Lower lobe of right lung (tissue), 2 donors: Measurements from ENCODE around the gene BEAN1. TPM values are rescaled to one million over a fixed set of nuclear protein-coding genes. Genes with fewer than 3 reads are reported as not detected.

Experiments used
- ATAC-seq, 2 donors: fragments of 200-7000 bp; cut with Tn5 transposase; one replicate each; pipeline ENCODE4 v1.9.1; 2020 to 2022; ENCODE audit warnings: mild to moderate bottlenecking in 2 of 2, moderate library complexity in 2 of 2
- DNase-seq: peaks from one replicate; pipeline ENCODE4 v3.0.0-alpha.2; 2020
- H3K27ac ChIP-seq: fragments of 200-600 bp; one replicate; pipeline ENCODE4 v1.8.0; 2022
- H3K27me3 ChIP-seq: fragments of 200-600 bp; one replicate; pipeline ENCODE4 v1.8.0; 2022; ENCODE audit warnings: low read depth
- H3K36me3 ChIP-seq: fragments of 200-600 bp; one replicate; pipeline ENCODE4 v1.8.0; 2022; ENCODE audit warnings: mild to moderate bottlenecking
- H3K4me1 ChIP-seq: fragments of 200-600 bp; one replicate; pipeline ENCODE4 v1.8.0; 2022
- H3K4me3 ChIP-seq: fragments of 200-600 bp; one replicate; pipeline ENCODE4 v1.8.0; 2022; ENCODE audit warnings: mild to moderate bottlenecking
- H3K9me3 ChIP-seq: fragments of 200-600 bp; one replicate; pipeline ENCODE4 v1.8.0; 2022
- intact Hi-C: fragments of 100-400 bp; cut with DNase I; formaldehyde crosslinking; loops from one replicate; pipeline ENCODE4 v1.11.0; 2022
- total RNA-seq: library from RNA; stranded (reverse); fragmentation: NEBNext Ultra II Directional; extraction: Animal tissue kit (Norgen Biotek cat#: 25700); gene quantifications from one replicate; pipeline ENCODE4 v1.2.1, GENCODE V29; 2021
- TF ChIP-seq, protein P1 (sequence below): fragments of 200-600 bp; IDR thresholded peaks from one replicate; pipeline ENCODE4 v1.8.0; 2022; ENCODE audit warnings: antibody characterized with exemption, mild to moderate bottlenecking
- donor health status: DM: no; HTN: yes; CAD: no; lungs with severe emphysema.

The BEAN1 gene
- total RNA-seq, 1 donor from 2014 or later, result 0.15 TPM

DNA sequence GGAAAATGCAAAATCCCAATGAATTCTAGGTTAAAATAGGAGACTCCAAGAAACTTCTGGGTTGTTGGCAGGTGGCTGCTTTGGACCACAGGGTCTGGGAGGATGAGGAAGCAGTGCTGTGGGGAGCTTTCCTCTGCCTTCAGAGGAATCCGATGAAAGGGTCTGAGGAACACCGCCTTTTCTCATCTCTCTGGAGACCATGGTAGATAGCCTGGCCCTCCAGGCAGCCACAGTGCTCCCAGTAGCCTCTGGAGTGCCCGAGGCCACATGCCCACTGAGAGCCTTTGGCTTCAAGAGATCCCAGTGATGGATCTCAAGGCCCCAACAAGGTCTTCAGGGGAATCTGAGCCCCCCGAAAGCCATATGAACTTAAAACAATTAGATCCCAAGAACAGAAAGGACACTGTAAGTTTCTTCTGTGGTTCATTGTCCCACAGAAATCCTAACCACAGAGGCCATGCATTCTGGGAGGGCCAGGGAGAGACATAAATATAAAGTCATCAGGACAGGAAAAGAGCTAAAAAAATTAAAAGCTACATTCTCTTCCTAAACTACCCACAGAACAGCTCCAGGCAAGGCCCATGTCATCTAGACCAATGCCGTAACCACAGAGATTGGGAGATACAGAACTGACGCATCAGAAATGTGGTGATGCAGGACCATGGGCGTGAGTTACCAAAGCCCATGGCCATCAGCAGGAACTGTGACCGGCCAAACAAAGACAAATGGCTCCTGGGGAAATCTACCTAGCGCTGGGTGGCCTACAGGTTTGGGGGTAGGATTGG, 98.5 kb downstream of the BEAN1 start:
- H3K27me3 ChIP-seq, result no peaks in the 10 kb centered on the region
- H3K9me3 ChIP-seq, result no peaks in the 10 kb centered on the region
- H3K4me1 ChIP-seq, result peaks cover 55% of the 10 kb centered on the region
- H3K4me3 ChIP-seq, result no peak overlapping the region
- DNase-seq (no peak), ATAC-seq (peak in 1 of 2 donors; percentile 56)
- TF ChIP-seq, protein P1, sequence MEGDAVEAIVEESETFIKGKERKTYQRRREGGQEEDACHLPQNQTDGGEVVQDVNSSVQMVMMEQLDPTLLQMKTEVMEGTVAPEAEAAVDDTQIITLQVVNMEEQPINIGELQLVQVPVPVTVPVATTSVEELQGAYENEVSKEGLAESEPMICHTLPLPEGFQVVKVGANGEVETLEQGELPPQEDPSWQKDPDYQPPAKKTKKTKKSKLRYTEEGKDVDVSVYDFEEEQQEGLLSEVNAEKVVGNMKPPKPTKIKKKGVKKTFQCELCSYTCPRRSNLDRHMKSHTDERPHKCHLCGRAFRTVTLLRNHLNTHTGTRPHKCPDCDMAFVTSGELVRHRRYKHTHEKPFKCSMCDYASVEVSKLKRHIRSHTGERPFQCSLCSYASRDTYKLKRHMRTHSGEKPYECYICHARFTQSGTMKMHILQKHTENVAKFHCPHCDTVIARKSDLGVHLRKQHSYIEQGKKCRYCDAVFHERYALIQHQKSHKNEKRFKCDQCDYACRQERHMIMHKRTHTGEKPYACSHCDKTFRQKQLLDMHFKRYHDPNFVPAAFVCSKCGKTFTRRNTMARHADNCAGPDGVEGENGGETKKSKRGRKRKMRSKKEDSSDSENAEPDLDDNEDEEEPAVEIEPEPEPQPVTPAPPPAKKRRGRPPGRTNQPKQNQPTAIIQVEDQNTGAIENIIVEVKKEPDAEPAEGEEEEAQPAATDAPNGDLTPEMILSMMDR, result no peak
- peaks cover 54% of the 10 kb centered on the region for H3K36me3 ChIP-seq
- H3K27ac ChIP-seq, result peak overlapping the region; percentile 81
- intact Hi-C loops, result no loop called here

DNA sequence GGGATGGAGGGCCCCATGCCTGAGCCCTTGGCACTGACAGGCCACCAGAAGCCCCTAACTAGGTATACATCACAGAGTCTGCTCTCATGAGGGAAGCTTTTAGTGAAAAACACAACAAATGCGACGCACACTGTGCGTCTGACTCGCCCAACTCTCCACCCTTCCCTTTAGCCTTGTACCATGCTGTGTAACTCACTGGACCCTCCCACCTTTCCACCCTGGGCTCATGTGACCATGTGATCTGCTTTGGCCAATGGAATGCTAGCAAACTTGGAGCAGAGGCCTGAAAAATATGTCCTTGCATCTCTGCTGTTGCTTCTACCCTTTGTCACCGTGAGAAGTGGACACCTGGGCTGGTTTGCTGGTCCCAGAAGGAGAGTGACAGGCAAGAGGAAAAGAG, 101.2 kb downstream of the BEAN1 start:
- H3K4me1 ChIP-seq, result peaks cover 28% of the 10 kb centered on the region
- no peaks in the 10 kb centered on the region for H3K27me3 ChIP-seq
- H3K9me3 ChIP-seq, result no peaks in the 10 kb centered on the region
- peaks cover 76% of the 10 kb centered on the region for H3K36me3 ChIP-seq
- TF ChIP-seq, protein P1, result no peak
- no peak for DNase-seq
- intact Hi-C loops, result no loop called here
- no peak overlapping the region for H3K4me3 ChIP-seq
- ATAC-seq, result no peak
- no peak overlapping the region for H3K27ac ChIP-seq

DNA sequence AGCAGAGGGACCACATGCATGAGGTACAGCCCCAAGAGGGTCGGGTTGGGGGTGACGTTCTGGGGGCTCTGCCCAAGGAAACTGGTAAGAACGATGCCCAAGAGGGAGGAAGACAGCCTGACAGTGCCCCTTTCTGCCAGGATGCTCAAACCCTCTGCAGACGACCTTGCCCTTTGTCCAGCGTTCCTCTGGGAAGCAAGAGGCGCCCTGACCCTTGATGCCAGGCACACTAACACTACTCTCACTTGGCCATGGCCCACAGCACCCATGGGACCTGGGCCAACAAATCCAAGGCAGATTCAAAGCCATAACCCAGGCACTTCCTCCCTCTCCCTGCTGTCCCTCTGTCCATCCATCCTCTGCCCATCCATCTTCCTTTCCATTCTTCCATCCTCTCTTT, 102.4 kb downstream of the BEAN1 start:
- intact Hi-C loops, result no loop called here
- peaks cover 84% of the 10 kb centered on the region for H3K36me3 ChIP-seq
- H3K27me3 ChIP-seq, result no peaks in the 10 kb centered on the region
- no peak for ATAC-seq
- no peak overlapping the region for H3K4me3 ChIP-seq
- no peak for DNase-seq
- no peak overlapping the region for H3K27ac ChIP-seq
- no peaks in the 10 kb centered on the region for H3K9me3 ChIP-seq
- TF ChIP-seq, protein P1, result no peak
- H3K4me1 ChIP-seq, result peaks cover 16% of the 10 kb centered on the region

Other genes starting within 250 kb of the BEAN1 start
- 128 TPM for gene CDH5, start 60.6 kb upstream of the BEAN1 start, total RNA-seq
- 36.2 TPM for gene TK2, start 122.8 kb downstream of the BEAN1 start, total RNA-seq
- 64.9 TPM for gene CKLF, start 125.3 kb downstream of the BEAN1 start, total RNA-seq
- gene CMTM1, start 139.1 kb downstream of the BEAN1 start, total RNA-seq, result 8.1 TPM
- 4.0 TPM for gene CMTM2, start 152.2 kb downstream of the BEAN1 start, total RNA-seq
- gene CMTM3, start 177.4 kb downstream of the BEAN1 start, total RNA-seq, result 35.8 TPM